ENCODE results near the gene TATDN2. TPM values are rescaled to one million over a fixed set of nuclear protein-coding genes. Genes with fewer than 3 reads are reported as not detected.

The TATDN2 gene
- total and polyA plus RNA-seq, 2 experiments from 2014 or later = 4.8 to 19.1 TPM

DNA sequence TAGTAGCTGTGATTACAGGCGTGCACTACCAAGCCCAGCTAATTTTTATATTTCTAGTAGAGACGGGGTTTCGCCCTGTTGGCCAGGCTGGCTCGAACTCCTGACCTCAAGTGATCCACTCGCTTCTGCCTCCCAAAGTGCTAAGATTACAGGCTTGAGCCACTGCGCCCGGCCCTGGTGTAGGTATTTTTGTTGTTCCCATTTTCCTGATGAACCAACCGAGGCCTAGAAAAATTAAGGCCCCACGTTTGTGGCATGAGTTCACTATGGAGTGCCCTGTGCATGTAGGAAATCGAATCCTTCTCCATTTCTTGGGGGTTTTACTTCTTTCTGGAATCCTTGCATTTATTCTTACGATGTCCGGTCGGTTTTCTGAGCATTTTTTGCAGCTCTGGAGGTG is 14.3 kb upstream of the TATDN2 start (continued):
- TF ChIP-seq STAT1 (IDR thresholded peaks at IDR 0.05; ENCODE audit: unreplicated experiment) (no peak), ETS1 (IDR thresholded peaks at IDR 0.05) (no peak)

DNA sequence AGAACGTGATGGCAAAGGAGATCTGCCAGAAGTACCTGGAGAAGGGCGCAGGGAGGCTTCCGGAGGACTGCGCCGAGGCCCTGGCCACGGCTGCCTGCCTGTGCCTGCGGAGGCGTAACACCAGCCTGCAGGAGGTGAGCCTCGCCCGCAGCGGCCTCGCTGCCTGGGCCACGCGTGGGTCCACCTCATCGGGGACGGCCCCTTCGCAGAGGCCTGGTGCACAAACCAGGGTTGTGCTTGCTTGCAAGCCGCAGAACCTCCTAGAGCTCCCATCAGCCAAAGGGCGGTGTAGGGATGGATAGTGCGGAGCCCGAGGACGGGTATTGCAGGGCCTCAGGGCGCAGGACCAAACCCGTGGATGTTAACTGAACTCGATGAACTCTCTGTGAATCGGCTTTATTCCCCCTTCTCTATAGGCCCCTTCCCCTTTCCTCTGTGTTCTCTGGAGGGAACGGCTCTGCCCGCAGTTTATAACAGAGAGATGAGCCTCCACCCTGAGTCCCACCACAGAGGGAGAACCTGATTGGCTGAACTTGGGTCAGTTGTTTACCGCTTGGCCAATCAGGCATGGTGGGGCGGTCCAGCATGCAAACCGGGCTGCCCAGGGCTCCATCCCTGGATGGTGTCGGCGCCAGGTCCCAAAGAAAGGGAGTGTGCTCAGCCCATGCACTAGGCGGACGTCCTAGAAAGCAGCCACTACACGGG is 13.6 kb upstream of the TATDN2 start:
- Histone ChIP-seq H4K20me1 (replicated peaks; ENCODE audit: insufficient read depth) (no peaks in the 10 kb centered on the region), H3K9me2 (ENCODE audit: insufficient read depth) (0 out of 2 replicates have a peak, but pooled peaks cover 3% of the 10 kb centered on the region), H3K4me3 (no peak overlapping the region), H3K36me3 (ENCODE audit: insufficient read depth) (no peaks in the 10 kb centered on the region), H3K79me2 (replicated peaks; ENCODE audit: insufficient read depth) (no peaks in the 10 kb centered on the region), H3K4me2 (no peak overlapping the region), H3K27ac (ENCODE audit: low read depth) (no peak overlapping the region), H3K27me3 (ENCODE audit: insufficient read depth) (no peaks in the 10 kb centered on the region), H3F3A (replicated peaks; ENCODE audit: low read depth) (no peaks in the 10 kb centered on the region), H2AFZ (no peak overlapping the region), H3K4me1 (ENCODE audit: insufficient read depth) (peaks cover 4% of the 10 kb centered on the region; the same call in 1 of the 2 replicates)
- H3K27me3 Mint-ChIP-seq (ENCODE audit: insufficient read depth, low read depth, poor library complexity) = peaks cover 4% of the 10 kb centered on the region
- H3K9me3 Mint-ChIP-seq = no peaks in the 10 kb centered on the region
- no peak overlapping the region for H3K4me3 Mint-ChIP-seq
- DNase-seq (ENCODE audit: low spot score) (peak; percentile 73), ATAC-seq (peak; percentile 94)
- no peak overlapping the region for H3K27ac Mint-ChIP-seq
- TF ChIP-seq ZNF114 (CRISPR knock-in tag; IDR thresholded peaks at IDR 0.05) (no peak), EZH2 (IDR thresholded peaks at IDR 0.05; ENCODE audit: low read depth, unreplicated experiment) (no peak), NANOG (IDR thresholded peaks at IDR 0.05; ENCODE audit: borderline replicate concordance) (no peak), CREB1 (CRISPR knock-in tag; IDR thresholded peaks at IDR 0.05; ENCODE audit: low read depth) (0 out of 2 replicates have a peak, but pooled peaks have one; percentile 4), POLR2AphosphoS5 (IDR thresholded peaks at IDR 0.05; ENCODE audit: low read depth) (peak; percentile 52)
- TF ChIP-seq, protein P1, sequence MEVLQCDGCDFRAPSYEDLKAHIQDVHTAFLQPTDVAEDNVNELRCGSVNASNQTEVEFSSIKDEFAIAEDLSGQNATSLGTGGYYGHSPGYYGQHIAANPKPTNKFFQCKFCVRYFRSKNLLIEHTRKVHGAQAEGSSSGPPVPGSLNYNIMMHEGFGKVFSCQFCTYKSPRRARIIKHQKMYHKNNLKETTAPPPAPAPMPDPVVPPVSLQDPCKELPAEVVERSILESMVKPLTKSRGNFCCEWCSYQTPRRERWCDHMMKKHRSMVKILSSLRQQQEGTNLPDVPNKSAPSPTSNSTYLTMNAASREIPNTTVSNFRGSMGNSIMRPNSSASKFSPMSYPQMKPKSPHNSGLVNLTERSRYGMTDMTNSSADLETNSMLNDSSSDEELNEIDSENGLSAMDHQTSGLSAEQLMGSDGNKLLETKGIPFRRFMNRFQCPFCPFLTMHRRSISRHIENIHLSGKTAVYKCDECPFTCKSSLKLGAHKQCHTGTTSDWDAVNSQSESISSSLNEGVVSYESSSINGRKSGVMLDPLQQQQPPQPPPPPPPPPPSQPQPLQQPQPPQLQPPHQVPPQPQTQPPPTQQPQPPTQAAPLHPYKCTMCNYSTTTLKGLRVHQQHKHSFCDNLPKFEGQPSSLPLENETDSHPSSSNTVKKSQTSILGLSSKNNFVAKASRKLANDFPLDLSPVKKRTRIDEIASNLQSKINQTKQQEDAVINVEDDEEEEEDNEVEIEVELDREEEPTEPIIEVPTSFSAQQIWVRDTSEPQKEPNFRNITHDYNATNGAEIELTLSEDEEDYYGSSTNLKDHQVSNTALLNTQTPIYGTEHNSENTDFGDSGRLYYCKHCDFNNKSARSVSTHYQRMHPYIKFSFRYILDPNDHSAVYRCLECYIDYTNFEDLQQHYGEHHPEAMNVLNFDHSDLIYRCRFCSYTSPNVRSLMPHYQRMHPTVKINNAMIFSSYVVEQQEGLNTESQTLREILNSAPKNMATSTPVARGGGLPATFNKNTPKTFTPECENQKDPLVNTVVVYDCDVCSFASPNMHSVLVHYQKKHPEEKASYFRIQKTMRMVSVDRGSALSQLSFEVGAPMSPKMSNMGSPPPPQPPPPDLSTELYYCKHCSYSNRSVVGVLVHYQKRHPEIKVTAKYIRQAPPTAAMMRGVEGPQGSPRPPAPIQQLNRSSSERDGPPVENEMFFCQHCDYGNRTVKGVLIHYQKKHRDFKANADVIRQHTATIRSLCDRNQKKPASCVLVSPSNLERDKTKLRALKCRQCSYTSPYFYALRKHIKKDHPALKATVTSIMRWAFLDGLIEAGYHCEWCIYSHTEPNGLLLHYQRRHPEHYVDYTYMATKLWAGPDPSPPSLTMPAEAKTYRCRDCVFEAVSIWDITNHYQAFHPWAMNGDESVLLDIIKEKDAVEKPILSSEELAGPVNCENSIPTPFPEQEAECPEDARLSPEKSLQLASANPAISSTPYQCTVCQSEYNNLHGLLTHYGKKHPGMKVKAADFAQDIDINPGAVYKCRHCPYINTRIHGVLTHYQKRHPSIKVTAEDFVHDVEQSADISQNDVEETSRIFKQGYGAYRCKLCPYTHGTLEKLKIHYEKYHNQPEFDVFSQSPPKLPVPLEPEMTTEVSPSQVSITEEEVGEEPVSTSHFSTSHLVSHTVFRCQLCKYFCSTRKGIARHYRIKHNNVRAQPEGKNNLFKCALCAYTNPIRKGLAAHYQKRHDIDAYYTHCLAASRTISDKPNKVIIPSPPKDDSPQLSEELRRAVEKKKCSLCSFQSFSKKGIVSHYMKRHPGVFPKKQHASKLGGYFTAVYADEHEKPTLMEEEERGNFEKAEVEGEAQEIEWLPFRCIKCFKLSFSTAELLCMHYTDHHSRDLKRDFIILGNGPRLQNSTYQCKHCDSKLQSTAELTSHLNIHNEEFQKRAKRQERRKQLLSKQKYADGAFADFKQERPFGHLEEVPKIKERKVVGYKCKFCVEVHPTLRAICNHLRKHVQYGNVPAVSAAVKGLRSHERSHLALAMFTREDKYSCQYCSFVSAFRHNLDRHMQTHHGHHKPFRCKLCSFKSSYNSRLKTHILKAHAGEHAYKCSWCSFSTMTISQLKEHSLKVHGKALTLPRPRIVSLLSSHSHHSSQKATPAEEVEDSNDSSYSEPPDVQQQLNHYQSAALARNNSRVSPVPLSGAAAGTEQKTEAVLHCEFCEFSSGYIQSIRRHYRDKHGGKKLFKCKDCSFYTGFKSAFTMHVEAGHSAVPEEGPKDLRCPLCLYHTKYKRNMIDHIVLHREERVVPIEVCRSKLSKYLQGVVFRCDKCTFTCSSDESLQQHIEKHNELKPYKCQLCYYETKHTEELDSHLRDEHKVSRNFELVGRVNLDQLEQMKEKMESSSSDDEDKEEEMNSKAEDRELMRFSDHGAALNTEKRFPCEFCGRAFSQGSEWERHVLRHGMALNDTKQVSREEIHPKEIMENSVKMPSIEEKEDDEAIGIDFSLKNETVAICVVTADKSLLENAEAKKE (CRISPR knock-in tag; IDR thresholded peaks at IDR 0.05) = no peak
- no peaks in the 10 kb centered on the region; the same call in 2 of the 3 replicates for H3K36me3 Mint-ChIP-seq (ENCODE audit: low read depth)
- peaks cover 7% of the 10 kb centered on the region; the same call in 2 of the 3 replicates for H3K4me1 Mint-ChIP-seq

All from GM23338 (cell line).